Kidney tubule cell (primary cell): ENCODE results near the gene MEGF11.

ENCODE experiments used
- DNase-seq: peaks from one replicate; pipeline ENCODE4 v3.0.0-alpha.2; 2018; ENCODE audit warnings: low spot score

Gene MEGF11

DNA sequence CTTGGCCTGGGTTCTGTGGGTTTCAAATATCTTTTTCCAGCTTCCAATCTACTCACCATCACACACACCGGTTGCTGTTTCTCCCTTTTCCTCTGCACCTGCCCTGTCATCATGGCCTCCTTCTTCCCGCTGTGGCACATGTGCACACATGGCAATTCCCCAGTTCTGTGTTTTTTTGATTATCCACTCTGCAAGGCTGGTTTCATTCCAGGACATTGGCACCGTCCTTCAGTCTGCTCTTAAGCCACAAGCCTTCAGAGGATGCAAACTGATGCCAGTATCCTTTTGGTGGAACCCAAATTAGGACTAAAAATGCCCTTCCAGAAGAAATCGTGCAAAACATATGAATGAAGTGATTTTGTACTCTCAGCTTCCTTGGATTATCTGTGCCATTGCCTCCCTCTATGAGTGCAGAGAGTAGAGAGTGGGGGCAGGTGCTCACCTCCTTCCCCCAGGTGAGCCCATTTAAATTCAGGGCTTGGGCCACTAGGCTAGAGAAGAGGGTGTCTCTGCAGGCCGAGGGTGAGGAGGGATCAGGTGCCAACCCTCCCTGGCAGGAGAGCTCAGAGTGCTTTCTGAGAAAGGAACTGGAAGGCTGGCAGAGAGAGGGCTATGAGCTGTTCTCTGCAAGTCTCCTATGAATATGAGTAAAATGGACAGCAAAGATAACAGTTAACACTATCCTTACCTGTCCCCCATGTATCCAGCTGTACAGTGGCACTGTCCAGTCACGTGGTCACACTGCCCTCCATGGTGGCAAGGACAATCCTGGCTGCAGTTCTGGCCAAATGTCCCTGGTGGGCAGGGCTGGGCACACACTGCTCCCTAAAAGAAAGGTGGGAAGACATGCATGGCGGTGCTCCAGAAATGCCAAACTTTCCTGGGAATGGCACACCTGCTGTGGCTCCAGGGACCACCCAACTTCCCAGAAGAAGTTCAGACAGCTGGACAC lies 283.4 kb downstream of the MEGF11 start:
- DNase-seq: no peak

DNA sequence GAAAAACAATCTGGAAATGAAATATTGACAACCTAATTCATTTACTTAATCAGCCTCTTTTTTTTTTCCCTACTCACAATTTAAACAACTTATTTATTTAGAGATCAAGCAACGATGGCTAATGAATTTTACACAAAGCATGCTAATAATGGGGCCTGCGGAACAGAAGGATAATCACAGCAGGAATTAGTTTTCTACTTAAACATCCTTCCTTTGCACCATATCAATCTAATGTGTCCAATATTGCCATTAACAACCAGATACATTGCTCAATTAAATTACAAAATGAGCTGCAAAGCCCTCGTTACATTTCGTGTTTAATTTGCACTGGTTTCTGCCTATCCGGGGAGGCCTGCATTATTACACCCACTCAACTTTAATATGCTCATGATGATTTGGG lies 285.0 kb downstream of the MEGF11 start:
- no peak for DNase-seq

DNA sequence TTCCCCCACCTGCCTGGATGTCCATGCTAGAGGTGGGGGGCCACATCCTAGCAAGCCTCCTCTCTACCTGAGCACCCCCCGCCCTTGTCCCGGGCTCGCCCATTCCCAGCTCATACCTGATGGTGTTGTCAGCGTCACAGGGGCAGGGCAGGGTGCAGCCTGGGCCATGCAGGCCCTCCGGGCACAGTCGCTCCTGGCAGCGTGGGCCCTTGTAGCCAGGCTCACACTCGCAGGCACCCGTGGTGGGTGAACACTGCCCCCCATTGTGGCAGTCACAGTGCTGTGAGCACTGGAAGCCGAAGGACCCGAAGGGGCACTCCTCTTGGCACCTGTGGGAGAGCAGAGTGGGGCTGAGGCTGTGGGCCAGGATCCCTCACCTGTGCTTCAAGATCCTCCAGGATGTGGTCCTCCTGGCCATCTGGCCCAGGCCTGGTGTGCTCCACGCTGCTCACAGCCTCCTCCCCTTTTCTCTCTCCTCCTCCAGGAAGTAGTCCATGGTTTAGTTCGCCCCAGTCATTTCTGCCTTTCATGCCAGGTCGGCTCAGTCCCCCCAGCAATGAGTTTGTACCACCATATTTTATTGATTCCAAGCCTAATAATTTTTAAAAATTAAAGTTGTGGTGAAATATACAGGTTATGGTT lies 288.6 kb downstream of the MEGF11 start:
- no peak for DNase-seq

DNA sequence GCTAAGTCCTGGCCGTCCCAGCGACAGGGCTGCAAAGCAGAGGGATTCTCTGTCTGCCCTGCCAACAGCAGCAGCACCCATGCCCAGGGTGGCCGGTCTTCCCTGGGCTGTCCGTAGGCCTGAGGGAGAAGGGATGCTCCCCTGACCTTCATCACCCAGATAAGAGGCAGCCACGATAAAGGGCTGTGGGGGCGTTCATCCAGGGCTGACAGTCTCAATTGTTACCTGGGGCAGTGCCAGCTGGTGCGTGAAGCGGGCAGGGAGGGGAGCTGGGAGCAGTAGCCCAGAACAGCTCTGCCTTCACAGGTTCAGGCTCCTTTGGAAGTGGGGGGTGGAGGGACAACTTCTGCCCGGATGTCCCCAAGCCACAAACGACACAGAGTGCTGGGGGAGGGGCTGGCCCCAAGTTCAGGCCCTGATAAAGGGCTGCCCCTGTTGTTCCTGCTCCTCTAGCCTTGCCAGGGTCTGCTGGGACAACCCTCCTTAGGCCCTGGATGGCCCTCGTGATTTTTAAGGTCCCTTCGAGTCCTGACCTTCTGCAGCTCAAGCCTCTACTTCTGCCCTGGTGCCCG lies 289.6 kb downstream of the MEGF11 start:
- DNase-seq: peak; percentile 4

DNA sequence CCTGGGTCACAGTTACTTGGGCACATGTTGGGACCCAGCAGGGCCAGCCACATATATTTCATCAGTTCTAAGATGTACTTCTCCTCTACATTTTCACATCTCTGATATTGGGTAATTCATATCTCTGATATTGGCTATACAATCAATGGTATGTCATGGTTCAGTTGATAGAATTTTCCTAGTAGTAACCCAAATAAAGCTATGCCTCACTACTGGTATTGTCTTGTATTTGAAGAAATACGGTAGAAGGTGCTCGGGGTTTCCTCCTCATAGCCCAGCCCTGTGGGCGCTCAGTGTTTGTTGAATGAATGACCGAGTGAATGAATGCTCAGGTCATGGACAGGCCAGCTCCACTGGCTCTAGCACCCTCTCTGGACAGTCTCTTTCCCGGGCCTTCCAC lies 290.2 kb downstream of the MEGF11 start:
- DNase-seq: no peak

DNA sequence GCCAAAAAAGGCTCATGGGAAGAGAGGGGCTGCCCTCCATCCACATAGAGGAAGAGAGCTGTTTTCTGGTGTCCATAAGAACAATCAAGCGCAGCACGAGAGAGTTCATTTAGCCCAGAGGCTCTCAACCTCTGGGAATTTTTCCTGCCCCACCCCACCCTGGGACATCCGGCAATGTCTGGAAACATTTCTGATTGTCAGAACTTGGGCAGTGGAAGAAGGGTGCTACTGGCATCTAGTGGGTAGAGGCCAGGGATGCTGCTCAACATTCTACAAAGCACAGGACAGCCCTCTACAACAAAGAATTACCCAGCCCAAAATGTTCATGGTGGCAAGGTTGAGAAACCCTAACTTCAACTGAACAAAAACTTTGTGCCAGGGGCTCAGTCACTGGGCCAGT lies 291.4 kb downstream of the MEGF11 start:
- no peak for DNase-seq

DNA sequence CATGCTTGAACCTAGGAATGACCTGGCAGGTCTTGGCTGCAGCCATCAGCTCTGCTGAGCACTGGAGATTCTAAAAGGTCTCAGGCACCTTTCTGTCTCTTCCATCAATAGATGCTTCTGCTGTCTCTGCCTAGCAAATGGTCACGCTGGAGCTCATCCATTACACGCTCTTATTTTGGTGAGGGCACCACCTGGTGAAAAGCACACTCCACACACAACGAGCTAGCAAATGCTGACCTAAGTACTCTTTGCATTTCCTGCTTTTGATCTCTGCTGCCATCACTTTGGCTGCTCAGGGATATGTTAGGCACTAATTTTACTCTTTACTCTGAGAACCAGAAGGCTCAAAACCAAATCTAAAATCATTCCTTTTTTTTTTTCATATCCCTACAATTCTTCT lies 293.0 kb downstream of the MEGF11 start:
- no peak for DNase-seq

DNA sequence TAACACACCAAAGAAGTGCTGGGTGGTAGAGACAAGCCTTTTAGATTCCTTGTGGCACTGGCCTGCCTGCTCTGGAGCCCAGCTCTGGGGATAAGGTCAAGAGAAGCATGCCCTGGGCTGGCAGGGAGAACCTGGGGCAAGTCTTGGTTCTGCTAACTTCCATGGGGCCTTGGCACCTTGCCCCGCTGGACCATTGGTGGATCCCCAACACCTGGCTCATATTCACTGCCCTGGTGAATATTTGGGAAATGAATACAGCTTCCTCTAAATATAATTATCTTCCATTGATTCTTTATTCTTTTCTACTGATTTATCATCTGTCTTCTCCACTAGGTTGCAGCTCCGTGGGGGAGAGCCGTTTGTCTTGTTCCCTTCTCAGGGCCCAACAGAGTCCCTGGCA lies 294.7 kb downstream of the MEGF11 start:
- no peak for DNase-seq

DNA sequence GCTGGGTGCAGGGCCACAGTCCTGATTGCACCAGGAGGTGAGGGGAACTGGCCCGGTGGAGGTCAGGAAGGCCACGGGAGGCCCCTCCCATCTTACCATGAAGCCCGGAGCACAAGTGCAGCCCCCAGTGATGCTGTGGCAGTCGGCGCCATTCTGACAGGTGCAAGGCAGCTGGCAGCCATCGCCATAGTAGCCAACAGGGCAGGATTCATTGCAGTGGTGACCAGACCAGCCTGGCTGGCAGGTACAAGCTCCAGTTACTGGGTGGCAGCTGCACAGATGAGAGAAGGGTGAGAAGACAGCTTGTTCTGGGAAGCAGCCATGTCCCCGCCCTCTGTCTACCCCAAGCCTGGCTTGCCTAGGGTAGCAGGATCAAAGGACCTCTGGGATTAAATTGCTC lies 296.1 kb downstream of the MEGF11 start:
- DNase-seq: no peak

DNA sequence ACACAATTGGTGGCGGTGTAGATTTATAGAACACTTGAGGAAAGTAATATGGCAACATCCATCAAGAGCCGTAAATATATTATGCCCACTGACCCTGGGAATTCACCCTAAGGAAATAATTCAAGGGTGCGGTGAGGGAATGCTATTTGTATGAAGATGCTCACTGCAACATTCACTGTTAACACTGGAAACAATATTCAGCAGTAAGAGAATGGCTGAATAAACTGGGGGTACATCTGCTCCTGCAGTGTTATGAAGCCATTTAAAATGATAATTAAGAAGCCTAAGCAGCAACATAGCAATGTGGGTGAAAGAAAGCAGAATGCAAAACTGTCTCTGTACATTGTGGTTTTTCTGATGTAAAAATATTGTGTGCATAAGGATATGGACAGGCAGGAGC lies 296.7 kb downstream of the MEGF11 start:
- no peak for DNase-seq

DNA sequence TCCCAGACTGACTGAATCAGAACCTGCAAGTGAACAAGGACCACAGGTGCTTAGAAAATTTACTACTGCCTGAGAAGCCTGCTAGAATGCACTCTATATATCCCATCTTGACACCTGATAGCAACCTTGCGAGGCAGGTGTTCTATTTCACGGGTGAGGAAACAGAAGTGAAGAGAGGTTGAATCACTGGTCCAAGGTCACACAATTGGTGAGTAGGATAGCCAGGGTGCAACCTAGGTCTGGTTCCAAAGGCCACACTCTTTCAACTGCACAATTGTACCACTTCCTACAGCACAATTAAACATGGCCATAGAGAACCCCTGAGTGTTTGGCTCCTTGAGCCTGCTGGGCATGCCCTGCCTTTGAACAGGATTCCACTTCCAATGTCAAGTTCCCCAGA lies 297.2 kb downstream of the MEGF11 start:
- DNase-seq: no peak

DNA sequence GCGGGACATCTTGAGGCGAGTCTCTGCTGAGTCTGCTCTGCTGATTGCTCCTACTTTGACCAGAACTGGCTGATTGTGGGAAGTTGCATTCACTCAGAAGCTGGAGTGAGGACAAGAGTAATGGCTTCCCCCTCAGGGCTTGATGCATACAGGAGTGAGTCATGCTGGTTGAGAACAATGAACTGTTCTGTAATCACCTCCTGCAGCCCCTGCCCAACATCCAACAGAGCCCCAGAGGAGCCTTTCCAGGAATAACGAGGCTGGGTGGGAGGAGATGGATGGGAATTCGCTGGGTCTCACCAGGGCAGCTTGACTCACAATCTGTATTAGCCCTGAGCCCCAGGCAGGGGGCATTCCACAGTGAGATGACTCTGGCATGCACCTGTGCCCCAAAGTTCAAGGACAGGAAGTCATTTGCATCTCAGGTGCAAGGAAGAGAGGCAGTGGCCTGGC lies 299.2 kb downstream of the MEGF11 start:
- peak; percentile 84 for DNase-seq

DNA sequence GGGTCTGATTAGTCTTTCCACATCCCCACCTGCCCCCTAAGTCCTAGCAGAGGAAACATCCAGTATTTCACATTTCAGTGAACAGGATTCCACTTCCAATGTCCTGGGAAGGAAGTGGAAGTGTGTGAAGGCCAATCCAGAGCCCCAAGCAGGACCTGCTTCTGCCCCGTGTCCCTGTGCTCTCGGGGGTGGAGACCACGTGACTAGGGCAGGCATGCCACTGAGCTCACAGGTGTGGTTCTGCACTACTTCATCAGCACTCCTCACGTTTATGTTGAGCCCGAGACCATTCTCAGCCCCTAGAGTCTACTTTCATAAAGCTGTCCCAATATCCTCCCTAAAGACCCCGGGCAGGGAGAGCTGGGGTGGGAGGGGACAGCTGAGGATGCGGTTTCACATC lies 299.9 kb downstream of the MEGF11 start:
- DNase-seq: no peak

DNA sequence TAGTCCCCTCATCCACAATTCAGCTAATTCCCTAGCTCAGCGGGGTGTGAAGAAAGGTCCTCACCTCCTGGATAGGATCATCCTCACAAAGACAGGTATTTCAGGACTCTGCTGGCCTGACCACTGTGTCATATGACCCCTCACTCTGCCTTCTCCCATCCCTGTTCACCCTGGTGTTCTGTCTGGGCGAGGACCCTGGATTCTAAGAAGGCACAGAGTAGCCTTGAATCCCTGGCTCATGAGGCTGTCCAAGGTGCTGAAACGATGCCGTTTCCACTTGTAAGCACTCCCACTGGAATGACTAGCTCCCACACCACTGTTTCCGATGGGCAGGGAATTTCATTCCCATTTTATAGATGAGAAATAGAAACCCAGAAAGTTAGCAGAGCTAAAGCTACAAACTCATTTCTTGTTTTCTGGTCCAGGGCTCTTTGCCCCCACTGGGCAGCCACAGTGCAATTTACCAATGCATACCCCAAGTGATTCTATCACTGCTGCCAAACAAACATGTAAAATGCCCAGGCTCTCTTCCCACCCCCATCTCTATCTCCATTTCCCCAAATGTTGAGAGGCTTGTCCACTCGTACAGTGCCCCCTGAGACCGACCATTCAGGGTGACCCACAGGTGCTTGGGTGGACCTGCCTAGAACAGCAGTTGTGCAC lies 301.0 kb downstream of the MEGF11 start:
- DNase-seq: peak; percentile 47

DNA sequence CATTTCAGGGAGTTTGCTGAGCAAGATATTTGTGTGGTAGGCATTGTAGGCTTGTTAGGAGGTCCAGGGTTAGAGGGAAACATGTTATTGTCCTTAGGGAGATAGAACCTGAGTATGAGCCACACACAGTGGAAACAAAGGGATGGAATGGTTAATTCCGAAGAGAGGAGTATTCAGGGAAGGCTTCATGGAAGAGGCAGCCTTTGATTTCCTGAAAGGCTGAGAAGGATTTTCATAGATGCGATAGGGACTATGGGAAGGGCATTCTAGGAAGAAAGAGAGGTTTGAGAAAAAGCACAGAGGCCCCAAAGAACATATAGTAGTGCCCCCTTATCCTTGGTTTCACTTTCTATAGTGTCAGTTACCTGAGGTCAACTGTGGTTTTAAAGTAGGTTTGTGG lies 302.5 kb downstream of the MEGF11 start:
- DNase-seq: no peak

DNA sequence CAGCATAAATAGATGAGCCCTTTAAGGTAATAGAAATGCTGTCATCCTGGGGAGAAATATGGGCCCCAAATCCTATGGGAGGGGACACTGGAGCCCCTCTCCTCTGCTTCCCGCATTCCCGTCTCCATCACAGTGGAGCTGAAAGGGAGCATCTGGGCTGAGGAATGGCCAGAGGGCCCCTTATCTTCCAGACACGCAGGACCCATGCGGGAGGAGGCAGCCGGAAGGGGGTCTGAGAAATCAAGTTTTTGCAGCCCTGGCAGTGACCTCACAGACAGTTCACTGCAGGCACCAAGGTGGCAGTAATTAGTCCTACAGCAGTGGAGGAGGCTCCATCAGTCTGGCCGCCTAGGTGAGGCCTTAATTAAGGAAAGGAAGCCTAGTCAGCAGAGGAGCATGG lies 304.1 kb downstream of the MEGF11 start:
- no peak for DNase-seq

DNA sequence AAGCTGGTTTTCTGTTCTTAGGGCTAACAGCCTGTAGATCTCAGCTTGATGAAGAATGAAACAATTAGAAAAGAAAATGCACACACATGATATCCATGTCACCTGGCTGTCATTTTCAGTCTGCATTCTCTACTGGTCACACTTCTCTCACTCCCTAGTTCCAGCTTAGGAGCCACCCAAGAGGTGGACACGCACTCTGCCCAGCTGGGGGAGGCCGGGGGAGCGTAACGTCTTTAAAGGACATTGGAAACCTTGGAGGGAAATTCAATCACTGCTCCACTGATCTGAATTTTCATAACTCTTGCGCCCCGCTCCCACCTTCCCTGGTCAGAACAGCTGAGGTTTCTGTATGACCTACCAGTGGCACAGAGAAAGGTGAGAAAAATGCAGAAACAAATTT lies 304.5 kb downstream of the MEGF11 start:
- DNase-seq: no peak

DNA sequence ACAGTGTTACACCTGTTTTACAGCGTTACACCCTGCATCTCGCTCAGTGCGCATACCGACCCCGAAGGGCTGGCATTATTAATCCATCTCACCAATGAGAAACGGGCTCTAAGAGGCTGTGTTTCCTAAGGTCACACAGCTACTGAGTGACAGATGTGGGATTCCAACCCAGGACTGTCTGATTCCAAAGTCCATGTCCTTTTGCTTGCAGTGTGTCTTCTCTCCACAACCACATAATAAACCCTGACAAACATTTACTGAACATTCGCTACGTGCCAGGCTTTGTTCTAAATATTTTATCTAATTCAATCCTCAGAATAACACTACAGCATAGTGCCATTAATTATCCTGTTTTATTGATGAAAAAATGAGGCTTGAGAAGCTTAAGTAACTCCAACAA lies 305.2 kb downstream of the MEGF11 start:
- DNase-seq: no peak

DNA sequence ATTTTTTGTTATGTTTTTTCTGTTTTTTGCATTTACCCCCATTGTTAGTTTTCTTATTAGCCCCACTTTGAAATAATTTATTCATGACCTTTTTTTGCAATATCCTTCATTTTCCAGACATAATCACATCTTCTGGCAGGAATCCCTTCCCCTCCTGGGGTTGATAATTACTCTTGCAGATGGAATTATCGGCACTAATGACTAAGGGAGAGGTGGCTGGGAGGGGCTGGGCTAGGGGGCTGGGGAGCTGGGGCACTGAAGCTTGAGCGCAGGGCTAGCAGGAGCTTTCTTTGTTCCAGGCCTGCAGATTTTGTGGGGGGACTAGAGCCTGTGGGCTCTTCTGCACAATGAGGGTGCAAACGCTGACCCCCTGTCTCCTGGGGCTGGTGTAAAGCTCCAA lies 306.5 kb downstream of the MEGF11 start:
- DNase-seq: no peak

DNA sequence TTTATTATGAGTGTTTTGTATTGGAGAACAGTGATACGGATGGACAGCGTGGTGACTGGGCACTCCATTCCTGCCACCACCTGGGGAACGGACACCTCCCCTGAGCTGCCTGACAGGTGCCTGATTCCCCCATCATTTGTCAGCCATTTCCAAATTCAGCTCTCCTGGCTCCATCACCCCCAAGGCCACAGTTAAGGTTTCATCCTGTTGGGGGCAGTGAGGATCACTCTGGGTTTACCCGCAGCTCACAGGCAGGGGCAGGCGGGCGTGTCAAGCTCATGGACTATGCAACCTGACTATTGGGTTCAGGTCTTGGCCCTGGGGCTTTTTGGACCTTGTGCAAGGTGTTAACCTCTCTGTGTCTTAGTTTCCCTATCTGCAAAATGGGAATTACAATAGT lies 307.9 kb downstream of the MEGF11 start:
- no peak for DNase-seq

DNA sequence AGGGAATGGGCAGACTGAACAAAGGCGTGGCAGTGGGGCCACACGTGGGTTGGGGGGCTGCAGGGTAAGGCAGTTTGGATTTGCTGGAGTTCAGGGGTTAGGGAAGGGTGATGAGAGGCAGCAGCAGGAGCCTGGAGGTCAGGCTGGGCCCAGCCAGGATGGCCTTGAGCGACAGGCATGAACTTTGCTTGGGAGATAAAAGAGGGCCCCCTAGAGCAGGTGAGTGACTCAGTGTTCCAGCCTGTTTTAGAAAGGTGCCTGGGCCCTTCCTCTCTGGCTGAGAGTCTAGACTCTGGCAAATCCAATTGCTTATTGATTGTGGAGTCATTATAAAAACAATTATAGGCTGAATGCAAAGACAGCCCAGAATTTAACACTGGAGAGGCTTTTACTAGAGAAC lies 309.1 kb downstream of the MEGF11 start:
- DNase-seq: no peak

DNA sequence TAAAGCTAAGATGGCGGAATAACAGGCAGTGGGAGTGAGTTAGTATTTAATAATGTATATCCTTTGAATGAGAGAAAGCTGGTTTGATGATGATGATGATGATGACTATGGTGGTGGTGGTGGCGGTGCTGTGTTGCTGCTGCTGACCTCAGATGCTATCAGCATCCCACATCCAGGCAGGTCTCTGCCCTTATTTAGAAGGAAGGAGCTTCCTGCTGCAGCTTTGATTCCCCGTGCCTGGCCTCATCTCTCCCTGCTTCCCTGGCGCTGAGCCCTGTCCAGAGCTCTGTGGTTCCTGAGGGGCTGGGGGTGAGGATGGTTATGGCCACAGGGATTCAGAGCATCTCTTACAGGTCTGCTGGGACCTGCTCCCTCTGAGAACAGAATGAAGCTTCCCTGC lies 311.1 kb downstream of the MEGF11 start:
- no peak for DNase-seq

DNA sequence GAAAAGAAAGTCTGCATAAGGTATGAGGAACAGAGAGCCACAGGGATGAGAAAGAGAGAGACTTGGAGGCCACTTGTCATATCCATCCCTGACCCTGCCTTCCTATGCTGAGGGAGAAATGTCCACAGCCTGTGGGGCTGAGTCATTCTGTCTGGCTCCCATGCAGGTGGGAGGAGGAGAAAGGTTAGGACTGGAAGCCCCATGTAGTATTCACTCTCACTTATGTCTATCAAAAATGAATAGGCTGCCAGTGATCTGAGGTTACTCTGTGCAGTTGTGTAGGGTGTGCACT lies 313.0 kb downstream of the MEGF11 start:
- peak; percentile 80 for DNase-seq
